H9 (cell line): ENCODE measurements around the gene TERT. TPM values are rescaled to one million over a fixed set of nuclear protein-coding genes. Genes with fewer than 3 reads are reported as not detected.

Experiments
- DNase-seq: peaks from one replicate; pipeline ENCODE4 v3.0.0-alpha.2; 2017
- H2AFZ ChIP-seq: one replicate; pipeline ENCODE4 v1.6.1; 2013; ENCODE audit warnings: mild to moderate bottlenecking, low read length, control low read depth, moderate library complexity
- H2AK5ac ChIP-seq: 2 replicates; pipeline ENCODE4 v1.6.1; 2013; ENCODE audit warnings: low read length, control low read depth, mixed read lengths; ENCODE audit not compliant: insufficient read length
- H2BK120ac ChIP-seq: one replicate; pipeline ENCODE4 v1.6.1; 2013; ENCODE audit warnings: low read depth, mild to moderate bottlenecking, low read length, control low read depth, inconsistent platforms; ENCODE audit not compliant: poor library complexity, severe bottlenecking
- H2BK12ac ChIP-seq: 2 replicates; pipeline ENCODE4 v1.6.1; 2013; ENCODE audit warnings: low read length, control low read depth, mixed read lengths, low read depth; ENCODE audit not compliant: insufficient read length
- H2BK15ac ChIP-seq: 2 replicates; pipeline ENCODE4 v1.6.1; 2013; ENCODE audit warnings: low read depth, low read length, control low read depth
- H2BK20ac ChIP-seq: one replicate; pipeline ENCODE4 v1.6.1; 2013; ENCODE audit warnings: low read depth, mild to moderate bottlenecking, low read length, control low read depth, inconsistent platforms; ENCODE audit not compliant: poor library complexity, severe bottlenecking
- H2BK5ac ChIP-seq: 2 replicates; pipeline ENCODE4 v1.6.1; 2013; ENCODE audit warnings: low read length, control low read depth, mixed read lengths; ENCODE audit not compliant: insufficient read length
- H3K14ac ChIP-seq: 2 replicates; pipeline ENCODE4 v1.6.1; 2013; ENCODE audit warnings: low read length, control low read depth; ENCODE audit not compliant: insufficient read depth
- H3K18ac ChIP-seq: 2 replicates; pipeline ENCODE4 v1.6.1; 2013; ENCODE audit warnings: low read depth, mild to moderate bottlenecking, mixed read lengths, low read length, control low read depth; ENCODE audit not compliant: insufficient read length
- H3K23ac ChIP-seq: 2 replicates; pipeline ENCODE4 v1.6.1; 2013; ENCODE audit warnings: low read length, control low read depth, mixed read lengths, low read depth; ENCODE audit not compliant: insufficient read length
- H3K23me2 ChIP-seq: 2 replicates; pipeline ENCODE4 v1.6.1; 2013; ENCODE audit warnings: low read depth, mild to moderate bottlenecking, mixed read lengths, low read length, control low read depth; ENCODE audit not compliant: insufficient read length, poor library complexity, severe bottlenecking
- H3K27ac ChIP-seq: 2 replicates; pipeline ENCODE4 v1.5.1; 2013; ENCODE audit warnings: low read length, control low read depth, mixed read lengths, low read depth; ENCODE audit not compliant: insufficient read length
- H3K27me3 ChIP-seq: 2 replicates; pipeline ENCODE4 v1.6.1; 2013; ENCODE audit warnings: low read length, control low read depth, inconsistent platforms; ENCODE audit not compliant: insufficient read depth
- H3K4ac ChIP-seq: 2 replicates; pipeline ENCODE4 v1.6.1; 2013; ENCODE audit warnings: low read depth, mild to moderate bottlenecking, control low read depth, inconsistent platforms, low read length, moderate library complexity
- H3K4me1 ChIP-seq: 2 replicates; pipeline ENCODE4 v1.6.1; 2013; ENCODE audit warnings: low read length, control low read depth, inconsistent platforms; ENCODE audit not compliant: insufficient read depth
- H3K4me2 ChIP-seq: 2 replicates; pipeline ENCODE4 v1.6.1; 2013; ENCODE audit warnings: low read length, control low read depth, mixed read lengths; ENCODE audit not compliant: insufficient read length, insufficient read depth
- H3K56ac ChIP-seq: 2 replicates; pipeline ENCODE4 v1.6.1; 2013; ENCODE audit warnings: low read depth, mild to moderate bottlenecking, mixed read lengths, low read length, control low read depth; ENCODE audit not compliant: insufficient read length
- H3K79me1 ChIP-seq: 2 replicates; pipeline ENCODE4 v1.6.1; 2013; ENCODE audit warnings: low read depth, mild to moderate bottlenecking, moderate library complexity, low read length, control low read depth, inconsistent platforms; ENCODE audit not compliant: insufficient read depth, poor library complexity, severe bottlenecking
- H3K79me2 ChIP-seq: 2 replicates; pipeline ENCODE4 v1.6.1; 2013; ENCODE audit warnings: low read length, control low read depth, inconsistent platforms; ENCODE audit not compliant: insufficient read depth
- H3K9ac ChIP-seq: 2 replicates; pipeline ENCODE4 v1.6.1; 2013; ENCODE audit warnings: low read length, control low read depth, mixed read lengths; ENCODE audit not compliant: insufficient read length; ENCODE audit errors: extremely low read depth
- H3K9me3 ChIP-seq: one replicate; pipeline ENCODE4 v1.6.1; 2013; ENCODE audit warnings: low read depth, low read length, inconsistent platforms; ENCODE audit not compliant: control insufficient read depth
- H3T11ph ChIP-seq: one replicate; pipeline ENCODE4 v1.6.1; 2013; ENCODE audit warnings: mild to moderate bottlenecking, low read length, control low read depth, inconsistent platforms
- H4K20me1 ChIP-seq: one replicate; pipeline ENCODE4 v1.6.1; 2013; ENCODE audit not compliant: control insufficient read depth, insufficient read length, insufficient read depth
- H4K5ac ChIP-seq: 2 replicates; pipeline ENCODE4 v1.6.1; 2013; ENCODE audit warnings: low read depth, mild to moderate bottlenecking, mixed read lengths, low read length, control low read depth; ENCODE audit not compliant: insufficient read length
- H4K8ac ChIP-seq: replicated peaks from 2 replicates; pipeline ENCODE4 v1.6.1; 2013; ENCODE audit warnings: low read length, control low read depth, mixed read lengths, low read depth; ENCODE audit not compliant: insufficient read length
- H4K91ac ChIP-seq: 2 replicates; pipeline ENCODE4 v1.6.1; 2013; ENCODE audit warnings: low read depth, mild to moderate bottlenecking, moderate library complexity, mixed read lengths, low read length, control low read depth; ENCODE audit not compliant: insufficient read length
- H3K27ac Mint-ChIP-seq, 3 experiments: 2 replicates in 2 of 3; 3 replicates in 1 of 3; pipeline ENCODE4 v1.8.0; 2020 to 2021; ENCODE audit warnings: mixed read lengths in 3 of 3, mild to moderate bottlenecking in 1 of 3, moderate library complexity in 1 of 3
- H3K27me3 Mint-ChIP-seq: 2 replicates; pipeline ENCODE4 v1.8.0; 2021; ENCODE audit warnings: low read depth, mild to moderate bottlenecking, moderate library complexity, mixed read lengths
- H3K36me3 Mint-ChIP-seq, 3 experiments: 2 replicates in 2 of 3; 3 replicates in 1 of 3; pipeline ENCODE4 v1.8.0; 2020 to 2021; ENCODE audit warnings: low read depth in 3 of 3, mixed read lengths in 3 of 3; ENCODE audit not compliant: insufficient read depth in 1 of 3
- H3K4me1 Mint-ChIP-seq, 2 experiments: 2 replicates each; pipeline ENCODE4 v1.8.0; 2020; ENCODE audit warnings: mixed read lengths in 2 of 2
- H3K4me3 Mint-ChIP-seq, 2 experiments: 2 replicates in 1 of 2; 3 replicates in 1 of 2; pipeline ENCODE4 v1.8.0; 2020 to 2021; ENCODE audit warnings: mild to moderate bottlenecking in 2 of 2, mixed read lengths in 2 of 2, moderate library complexity in 1 of 2
- H3K9me3 Mint-ChIP-seq, 2 experiments: 2 replicates in 1 of 2; 3 replicates in 1 of 2; pipeline ENCODE4 v1.8.0; 2020; ENCODE audit warnings: mild to moderate bottlenecking in 2 of 2, mixed read lengths in 2 of 2, moderate library complexity in 1 of 2
- WGBS: extraction: QIAGEN DNeasy Blood & Tissue Kit; methylation state at CpG from one replicate; pipeline ENCODE4 v1.1.7; 2013; ENCODE audit warnings: missing lambda C conversion rate, low lambda C conversion rate, mixed read lengths; ENCODE audit not compliant: insufficient read length; ENCODE audit errors: extremely low coverage; 5-methylcytosine and 5-hydroxymethylcytosine counted together
- total RNA-seq: library from RNA; stranded (reverse); gene quantifications from 2 replicates; pipeline ENCODE4 v1.2.1, GENCODE V29; 2021
- TF ChIP-seq, protein P1 (sequence below): fragments of 200-600 bp; sonication (generic); conservative IDR thresholded peaks from 3 replicates; pipeline ENCODE4 v1.8.0; 2021; ENCODE audit warnings: antibody characterized with exemption, mild to moderate bottlenecking

The TERT gene
- total RNA-seq, 1 experiment from 2014 or later, result 15.5 TPM

DNA sequence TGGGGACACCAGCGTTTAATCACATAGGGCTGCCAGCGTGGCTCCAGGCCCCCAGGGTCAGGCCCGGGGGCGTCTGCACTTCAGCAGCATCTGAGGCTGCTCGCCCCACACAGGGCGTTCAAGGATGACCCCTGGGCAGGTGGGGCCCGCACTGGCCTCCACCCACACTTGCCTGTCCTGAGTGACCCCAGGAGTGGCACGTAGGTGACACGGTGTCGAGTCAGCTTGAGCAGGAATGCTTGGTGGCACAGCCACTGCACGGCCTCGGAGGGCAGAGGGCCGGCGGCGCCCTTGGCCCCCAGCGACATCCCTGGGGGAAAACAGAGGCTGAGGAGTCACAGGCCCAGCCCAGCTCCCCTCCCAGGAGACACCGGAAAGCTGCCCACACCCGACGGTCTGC, 40.7 kb downstream of the TERT start:
- no peak overlapping the region for H3K56ac ChIP-seq
- no peak overlapping the region for H3K4ac ChIP-seq
- no peak overlapping the region for H2BK5ac ChIP-seq
- H3K4me3 Mint-ChIP-seq, result no peak overlapping the region
- H2BK20ac ChIP-seq, result no peak overlapping the region
- H3K23ac ChIP-seq, result no peak overlapping the region
- no peaks in the 10 kb centered on the region for H3K79me1 ChIP-seq
- no peak overlapping the region for H3K27ac ChIP-seq
- H2AFZ ChIP-seq, result no peak overlapping the region
- no peak overlapping the region; the same call in 1 of the 2 replicates for H3K14ac ChIP-seq
- no peak overlapping the region for H2BK12ac ChIP-seq
- peaks cover 1% of the 10 kb centered on the region; the same call in 1 of the 2 replicates for H3K27me3 Mint-ChIP-seq
- DNase-seq, result no peak
- no peaks in the 10 kb centered on the region for H4K20me1 ChIP-seq
- WGBS, result no CpG with 5 or more reads among the region's 19 CpGs
- H3K27me3 ChIP-seq, result no peaks in the 10 kb centered on the region
- TF ChIP-seq, protein P1, sequence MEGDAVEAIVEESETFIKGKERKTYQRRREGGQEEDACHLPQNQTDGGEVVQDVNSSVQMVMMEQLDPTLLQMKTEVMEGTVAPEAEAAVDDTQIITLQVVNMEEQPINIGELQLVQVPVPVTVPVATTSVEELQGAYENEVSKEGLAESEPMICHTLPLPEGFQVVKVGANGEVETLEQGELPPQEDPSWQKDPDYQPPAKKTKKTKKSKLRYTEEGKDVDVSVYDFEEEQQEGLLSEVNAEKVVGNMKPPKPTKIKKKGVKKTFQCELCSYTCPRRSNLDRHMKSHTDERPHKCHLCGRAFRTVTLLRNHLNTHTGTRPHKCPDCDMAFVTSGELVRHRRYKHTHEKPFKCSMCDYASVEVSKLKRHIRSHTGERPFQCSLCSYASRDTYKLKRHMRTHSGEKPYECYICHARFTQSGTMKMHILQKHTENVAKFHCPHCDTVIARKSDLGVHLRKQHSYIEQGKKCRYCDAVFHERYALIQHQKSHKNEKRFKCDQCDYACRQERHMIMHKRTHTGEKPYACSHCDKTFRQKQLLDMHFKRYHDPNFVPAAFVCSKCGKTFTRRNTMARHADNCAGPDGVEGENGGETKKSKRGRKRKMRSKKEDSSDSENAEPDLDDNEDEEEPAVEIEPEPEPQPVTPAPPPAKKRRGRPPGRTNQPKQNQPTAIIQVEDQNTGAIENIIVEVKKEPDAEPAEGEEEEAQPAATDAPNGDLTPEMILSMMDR, result no peak
- H4K91ac ChIP-seq, result no peak overlapping the region
- no peaks in the 10 kb centered on the region for H3K9me3 ChIP-seq
- H3K36me3 Mint-ChIP-seq, result no peaks in the 10 kb centered on the region
- no peaks in the 10 kb centered on the region for H3K4me1 ChIP-seq
- H3K18ac ChIP-seq, result no peak overlapping the region
- no peaks in the 10 kb centered on the region for H3K23me2 ChIP-seq
- no peak overlapping the region for H3K9ac ChIP-seq
- no peaks in the 10 kb centered on the region for H3K9me3 Mint-ChIP-seq
- no peak overlapping the region for H4K8ac ChIP-seq
- H3K79me2 ChIP-seq, result no peaks in the 10 kb centered on the region
- H3K27ac Mint-ChIP-seq, result no peak overlapping the region
- no peak overlapping the region for H2BK120ac ChIP-seq
- peaks cover 3 to 7% of the 10 kb centered on the region in 2 experiments; a peak in 2 of 4 replicates for H3K4me1 Mint-ChIP-seq
- no peak overlapping the region for H2AK5ac ChIP-seq
- H4K5ac ChIP-seq, result no peak overlapping the region
- no peak overlapping the region for H3T11ph ChIP-seq
- no peak overlapping the region for H2BK15ac ChIP-seq
- no peak overlapping the region for H3K4me2 ChIP-seq
